HepG2 (cell line): ENCODE data around the gene DUS1L. TPM values are rescaled to one million over a fixed set of nuclear protein-coding genes. Genes with fewer than 3 reads are reported as not detected.

Source experiments
- CERS6 ChIP-seq: sonication (generic); formaldehyde crosslinking; IDR thresholded peaks from 2 replicates; pipeline ENCODE4 v1.5.0; 2020; ENCODE audit warnings: missing genetic modification reagents
- IRF1 ChIP-seq: sonication (generic); formaldehyde crosslinking; IDR thresholded peaks from 2 replicates; pipeline ENCODE4 v1.4.0; 2020; ENCODE audit warnings: low read depth, mild to moderate bottlenecking, missing genetic modification reagents
- KDM5B ChIP-seq: sonication (generic); formaldehyde crosslinking; IDR thresholded peaks from 2 replicates; pipeline ENCODE4 v1.4.0; 2020; ENCODE audit warnings: missing genetic modification reagents, mild to moderate bottlenecking, borderline replicate concordance
- KDM6A ChIP-seq: IDR thresholded peaks from 2 replicates; pipeline ENCODE4 v1.6.1; 2016; ENCODE audit warnings: low read depth
- KLF12 ChIP-seq: sonication (generic); formaldehyde crosslinking; IDR thresholded peaks from 2 replicates; pipeline ENCODE4 v1.4.0; 2020; ENCODE audit warnings: missing genetic modification reagents, borderline replicate concordance
- KMT2B ChIP-seq: IDR thresholded peaks from 2 replicates; pipeline ENCODE4 v1.6.1; 2016; ENCODE audit warnings: missing genetic modification reagents, missing compliant biosample characterization
- LCORL ChIP-seq, 2 experiments: fragments of 450-650 bp in 1 of 2; sonication (generic) in 1 of 2; formaldehyde crosslinking in 1 of 2; IDR thresholded peaks; 2 replicates each; pipeline versions ENCODE4 v1.5.0 to v1.6.1; 2017 to 2020; ENCODE audit warnings: antibody characterized with exemption in 1 of 2, missing genetic modification reagents in 1 of 2
- MYC ChIP-seq: sonication (generic); formaldehyde crosslinking; IDR thresholded peaks from 2 replicates; pipeline ENCODE4 v1.9.0; 2021; ENCODE audit warnings: missing genetic modification reagents, borderline replicate concordance
- NBN ChIP-seq: fragments of 450-650 bp; conservative IDR thresholded peaks from 2 replicates; pipeline ENCODE4 v1.6.1; 2017
- NFE2L2 ChIP-seq: fragments of 150-350 bp; IDR thresholded peaks from 2 replicates; pipeline ENCODE4 v1.6.1; 2014; ENCODE audit warnings: low read length
- POLR2AphosphoS5 ChIP-seq: IDR thresholded peaks from 2 replicates; pipeline ENCODE4 v1.6.1; 2012; ENCODE audit warnings: low read depth, low read length
- RARA ChIP-seq: IDR thresholded peaks from 2 replicates; pipeline ENCODE4 v1.6.1; 2016; ENCODE audit warnings: missing genetic modification reagents, missing compliant biosample characterization
- RBAK ChIP-seq: sonication (generic); formaldehyde crosslinking; IDR thresholded peaks from 2 replicates; pipeline ENCODE4 v1.5.1; 2020; ENCODE audit warnings: mild to moderate bottlenecking, missing genetic modification reagents
- RNF2 ChIP-seq: fragments of 450-650 bp; conservative IDR thresholded peaks from 2 replicates; pipeline ENCODE4 v1.6.1; 2016; ENCODE audit warnings: low read depth
- TRAFD1 ChIP-seq: sonication (generic); formaldehyde crosslinking; IDR thresholded peaks from 2 replicates; pipeline ENCODE4 v1.5.1; 2020; ENCODE audit warnings: missing genetic modification reagents, mild to moderate bottlenecking, borderline replicate concordance
- ZBTB1 ChIP-seq: sonication (generic); formaldehyde crosslinking; IDR thresholded peaks from 2 replicates; pipeline ENCODE4 v1.4.0; 2020; ENCODE audit warnings: missing genetic modification reagents, borderline replicate concordance
- ZBTB7A ChIP-seq: sonication (generic); formaldehyde crosslinking; IDR thresholded peaks from 2 replicates; pipeline ENCODE4 v1.8.0; 2022; ENCODE audit warnings: mild to moderate bottlenecking, missing genetic modification reagents
- ZNF24 ChIP-seq: fragments of 450-650 bp; IDR thresholded peaks from 2 replicates; pipeline ENCODE4 v1.6.1; 2017; ENCODE audit warnings: antibody characterized with exemption, mild to moderate bottlenecking
- ZNF563 ChIP-seq: sonication (generic); formaldehyde crosslinking; IDR thresholded peaks from 2 replicates; pipeline ENCODE4 v1.8.0; 2022; ENCODE audit warnings: mild to moderate bottlenecking, moderate library complexity, missing genetic modification reagents
- ZNF687 ChIP-seq: sonication (generic); formaldehyde crosslinking; IDR thresholded peaks from 2 replicates; pipeline ENCODE4 v1.5.1; 2020; ENCODE audit warnings: mild to moderate bottlenecking, missing genetic modification reagents, moderate library complexity
- ZNF782 ChIP-seq: sonication (generic); formaldehyde crosslinking; IDR thresholded peaks from 2 replicates; pipeline ENCODE4 v1.4.0; 2020; ENCODE audit warnings: missing genetic modification reagents, mild to moderate bottlenecking, borderline replicate concordance
- ZNF788 ChIP-seq: sonication (generic); formaldehyde crosslinking; IDR thresholded peaks from 2 replicates; pipeline ENCODE4 v1.5.0; 2020; ENCODE audit warnings: mild to moderate bottlenecking, missing genetic modification reagents, borderline replicate concordance
- polyA plus RNA-seq, 8 experiments: library from polyadenylated mRNA; depleted of rRNA in 3 of 8; stranded (reverse) in 7 of 8; unstranded in 1 of 8; fragments of >200 nt; fragmentation: Illumina TruSeq in 4 of 8; extraction: Trizol in 4 of 8; gene quantifications; 2 replicates each; pipeline versions ENCODE4 v1.2.1 to v1.2.3, GENCODE V29; 2011 to 2016; ENCODE audit warnings: low read depth in 4 of 8, missing spikeins in 1 of 8, mixed read lengths in 1 of 8; ENCODE audit not compliant: insufficient read depth in 1 of 8
- total RNA-seq, 5 experiments: library from RNA; depleted of rRNA; stranded (reverse); fragments of >200 nt; fragmentation: Illumina TruSeq; extraction: Trizol; gene quantifications; 2 replicates each; pipeline ENCODE4 v1.2.3, GENCODE V29; 2016; ENCODE audit warnings: low read depth in 1 of 5

The DUS1L gene
- total and polyA plus RNA-seq, 2 of the 13 experiments (the other 11 are each of a cell fraction or from before 2014, with no cell fraction given) = 81.0 to 109 TPM

GRCh38 chr17:82101767-82102679 is 36.4 kb upstream of the DUS1L start (continued):
- TF ChIP-seq ZNF687 (CRISPR knock-in tag) (peak; percentile 96), KDM5B (CRISPR knock-in tag) (peak; percentile 50; the same call in 1 of the 2 replicates), ZNF24 (no peak), KDM6A (peak; percentile 78), TRAFD1 (CRISPR knock-in tag) (0 out of 2 replicates have a peak, but pooled peaks have one; percentile 88), RNF2 (0 out of 2 replicates have a peak, but pooled peaks have one; percentile 61), CERS6 (CRISPR knock-in tag) (0 out of 2 replicates have a peak, but pooled peaks have one; percentile 22), IRF1 (CRISPR knock-in tag) (no peak), LCORL (IDR thresholded peaks at IDR 0.05) (no peak; the same call in 1 of the 2 replicates), LCORL (CRISPR knock-in tag; IDR thresholded peaks at IDR 0.05) (peak; percentile 95), ZNF563 (no peak; the same call in 1 of the 2 replicates), RBAK (CRISPR knock-in tag) (no peak), KMT2B (CRISPR knock-in tag) (peak; percentile 70), POLR2AphosphoS5 (peak; percentile 63; the same call in 1 of the 2 replicates), RARA (CRISPR knock-in tag) (peak; percentile 75), NFE2L2 (no peak), MYC (CRISPR knock-in tag) (peak; percentile 86), ZBTB1 (no peak), KLF12 (0 out of 2 replicates have a peak, but pooled peaks have one; percentile 62), NBN (no peak), ZNF788 (CRISPR knock-in tag) (peak; percentile 97), ZBTB7A (CRISPR knock-in tag) (peak; percentile 85), ZNF782 (no peak; the same call in 1 of the 2 replicates)
